ENCODE measurements around the gene ZNF14.

DNA sequence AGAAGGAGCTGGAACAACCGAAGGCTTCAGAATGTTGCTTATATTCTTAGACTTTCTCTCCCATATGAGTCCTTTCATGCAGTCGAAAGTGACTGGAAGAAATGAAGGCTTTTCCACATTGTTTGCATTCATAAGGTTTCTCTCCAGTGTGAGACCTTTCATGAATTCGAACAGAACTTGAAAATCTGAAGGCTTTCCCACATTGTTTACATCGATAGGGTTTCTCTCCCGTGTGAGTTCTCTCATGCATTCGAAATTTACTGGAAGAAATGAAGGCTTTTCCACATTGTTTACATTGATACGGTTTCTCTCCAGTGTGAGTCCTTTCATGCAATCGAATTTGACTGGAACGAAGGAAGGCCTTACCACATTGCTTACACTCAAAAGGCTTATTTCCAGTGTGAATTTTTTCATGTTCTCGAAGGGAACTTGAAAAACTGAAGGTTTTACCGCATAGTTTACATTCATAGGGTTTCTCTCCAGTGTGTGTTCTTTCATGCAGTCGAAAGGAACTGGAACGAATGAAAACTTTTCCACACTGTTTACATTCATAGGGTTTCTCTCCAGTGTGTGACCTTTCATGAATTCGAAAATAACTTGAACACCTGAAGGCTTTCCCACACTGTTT lies 21.5 kb downstream of the ZNF14 start:
- TF ChIP-seq, protein P1, sequence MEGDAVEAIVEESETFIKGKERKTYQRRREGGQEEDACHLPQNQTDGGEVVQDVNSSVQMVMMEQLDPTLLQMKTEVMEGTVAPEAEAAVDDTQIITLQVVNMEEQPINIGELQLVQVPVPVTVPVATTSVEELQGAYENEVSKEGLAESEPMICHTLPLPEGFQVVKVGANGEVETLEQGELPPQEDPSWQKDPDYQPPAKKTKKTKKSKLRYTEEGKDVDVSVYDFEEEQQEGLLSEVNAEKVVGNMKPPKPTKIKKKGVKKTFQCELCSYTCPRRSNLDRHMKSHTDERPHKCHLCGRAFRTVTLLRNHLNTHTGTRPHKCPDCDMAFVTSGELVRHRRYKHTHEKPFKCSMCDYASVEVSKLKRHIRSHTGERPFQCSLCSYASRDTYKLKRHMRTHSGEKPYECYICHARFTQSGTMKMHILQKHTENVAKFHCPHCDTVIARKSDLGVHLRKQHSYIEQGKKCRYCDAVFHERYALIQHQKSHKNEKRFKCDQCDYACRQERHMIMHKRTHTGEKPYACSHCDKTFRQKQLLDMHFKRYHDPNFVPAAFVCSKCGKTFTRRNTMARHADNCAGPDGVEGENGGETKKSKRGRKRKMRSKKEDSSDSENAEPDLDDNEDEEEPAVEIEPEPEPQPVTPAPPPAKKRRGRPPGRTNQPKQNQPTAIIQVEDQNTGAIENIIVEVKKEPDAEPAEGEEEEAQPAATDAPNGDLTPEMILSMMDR (IDR thresholded peaks at IDR 0.05), result no peak
- no peak for TF ChIP-seq POLR2A (IDR thresholded peaks at IDR 0.05)

Measured in adrenal gland (tissue), 5 donors.